GM18907 (cell line): Measurements from ENCODE around the gene AGT.

Experiments used
- ATAC-seq: cut with Tn5 transposase; IDR thresholded peaks from one replicate; pipeline ENCODE4 v1.9.1; 2021; ENCODE audit warnings: mild to moderate bottlenecking, moderate library complexity; ENCODE audit not compliant: unreplicated experiment

The AGT gene

GRCh38 chr1:230713915-230714764 is at the start of gene AGT:
AGT (minus strand) TSS chr1:230714122; CDS start chr1:230710823, 3,299 bp downstream.
- no peak for ATAC-seq

- ATAC-seq = no peak
Measured at GRCh38 chr1:230761443-230762167, 47.7 kb upstream of the AGT start.

- no peak for ATAC-seq
Measured at GRCh38 chr1:230760360-230760827, 46.5 kb upstream of the AGT start.

GRCh38 chr1:230759369-230760065 is 45.6 kb upstream of the AGT start:
- no peak for ATAC-seq

- no peak for ATAC-seq
Measured at GRCh38 chr1:230758709-230759368, 44.9 kb upstream of the AGT start.

GRCh38 chr1:230757856-230758708 is 44.2 kb upstream of the AGT start:
- no peak for ATAC-seq

GRCh38 chr1:230754796-230755195 is 40.9 kb upstream of the AGT start:
- no peak for ATAC-seq

- ATAC-seq = no peak
Measured at GRCh38 chr1:230753586-230754251, 39.8 kb upstream of the AGT start.

- ATAC-seq = no peak
Measured at GRCh38 chr1:230753191-230753585, 39.3 kb upstream of the AGT start.

- no peak for ATAC-seq
Measured at GRCh38 chr1:230752407-230752806, 38.5 kb upstream of the AGT start.

GRCh38 chr1:230750986-230751625 is 37.2 kb upstream of the AGT start:
- no peak for ATAC-seq

- ATAC-seq = no peak
Measured at GRCh38 chr1:230750576-230750975, 36.7 kb upstream of the AGT start.

- ATAC-seq = no peak
Measured at GRCh38 chr1:230749635-230750034, 35.7 kb upstream of the AGT start.

GRCh38 chr1:230749150-230749549 is 35.2 kb upstream of the AGT start:
- ATAC-seq = no peak

GRCh38 chr1:230747890-230748800 is 34.2 kb upstream of the AGT start:
- no peak for ATAC-seq

- ATAC-seq = no peak
Measured at GRCh38 chr1:230747127-230747730, 33.3 kb upstream of the AGT start, which contains the start of gene CAPN9. CAPN9 (plus strand) TSS chr1:230747388; CDS start chr1:230747497, 109 bp downstream.

GRCh38 chr1:230746617-230747016 is 32.7 kb upstream of the AGT start:
- no peak for ATAC-seq
